ENCODE results near the gene CBX2.

- TF ChIP-seq CTCF (IDR thresholded peaks at IDR 0.05) (no peak), POLR2A (IDR thresholded peaks at IDR 0.05) (no peak)
These were observed 58.1 kb downstream of the CBX2 start for GRCh38 chr17:79835953-79836509.
